Chondrocyte (in vitro differentiated cells): Measurements from ENCODE around the gene EDC4. TPM values are rescaled to one million over a fixed set of nuclear protein-coding genes. Genes with fewer than 3 reads are reported as not detected.

ENCODE experiments used
- DNase-seq: peaks from one replicate; pipeline ENCODE4 v3.0.0; 2021; ENCODE audit warnings: mixed read lengths, low spot score
- H3K27ac Mint-ChIP-seq: one replicate; pipeline ENCODE4 v1.8.0; 2021; ENCODE audit warnings: mild to moderate bottlenecking, moderate library complexity, mixed read lengths; ENCODE audit not compliant: unreplicated experiment
- H3K27me3 Mint-ChIP-seq: 2 replicates; pipeline ENCODE4 v1.8.0; 2021; ENCODE audit warnings: low read depth, mixed read lengths
- H3K36me3 Mint-ChIP-seq: 2 replicates; pipeline ENCODE4 v1.8.0; 2021; ENCODE audit warnings: low read depth, mixed read lengths
- H3K4me1 Mint-ChIP-seq: 2 replicates; pipeline ENCODE4 v1.8.0; 2021; ENCODE audit warnings: low read depth, mild to moderate bottlenecking, mixed read lengths
- H3K4me3 Mint-ChIP-seq: one replicate; pipeline ENCODE4 v1.8.0; 2021; ENCODE audit warnings: mild to moderate bottlenecking, moderate library complexity, mixed read lengths; ENCODE audit not compliant: unreplicated experiment
- H3K9me3 Mint-ChIP-seq: 2 replicates; pipeline ENCODE4 v1.8.0; 2021; ENCODE audit warnings: low read depth, mixed read lengths
- total RNA-seq: library from RNA; stranded (reverse); gene quantifications from 3 replicates; pipeline ENCODE4 v1.2.1, GENCODE V29; 2021
- TF ChIP-seq, protein P1 (sequence below): fragments of 200-600 bp; sonication (generic); IDR thresholded peaks from 2 replicates; pipeline ENCODE4 v1.5.0; 2021; ENCODE audit warnings: antibody characterized with exemption, mild to moderate bottlenecking, moderate library complexity

The EDC4 gene
- total RNA-seq, 1 donor from 2014 or later, result 67.9 TPM

DNA sequence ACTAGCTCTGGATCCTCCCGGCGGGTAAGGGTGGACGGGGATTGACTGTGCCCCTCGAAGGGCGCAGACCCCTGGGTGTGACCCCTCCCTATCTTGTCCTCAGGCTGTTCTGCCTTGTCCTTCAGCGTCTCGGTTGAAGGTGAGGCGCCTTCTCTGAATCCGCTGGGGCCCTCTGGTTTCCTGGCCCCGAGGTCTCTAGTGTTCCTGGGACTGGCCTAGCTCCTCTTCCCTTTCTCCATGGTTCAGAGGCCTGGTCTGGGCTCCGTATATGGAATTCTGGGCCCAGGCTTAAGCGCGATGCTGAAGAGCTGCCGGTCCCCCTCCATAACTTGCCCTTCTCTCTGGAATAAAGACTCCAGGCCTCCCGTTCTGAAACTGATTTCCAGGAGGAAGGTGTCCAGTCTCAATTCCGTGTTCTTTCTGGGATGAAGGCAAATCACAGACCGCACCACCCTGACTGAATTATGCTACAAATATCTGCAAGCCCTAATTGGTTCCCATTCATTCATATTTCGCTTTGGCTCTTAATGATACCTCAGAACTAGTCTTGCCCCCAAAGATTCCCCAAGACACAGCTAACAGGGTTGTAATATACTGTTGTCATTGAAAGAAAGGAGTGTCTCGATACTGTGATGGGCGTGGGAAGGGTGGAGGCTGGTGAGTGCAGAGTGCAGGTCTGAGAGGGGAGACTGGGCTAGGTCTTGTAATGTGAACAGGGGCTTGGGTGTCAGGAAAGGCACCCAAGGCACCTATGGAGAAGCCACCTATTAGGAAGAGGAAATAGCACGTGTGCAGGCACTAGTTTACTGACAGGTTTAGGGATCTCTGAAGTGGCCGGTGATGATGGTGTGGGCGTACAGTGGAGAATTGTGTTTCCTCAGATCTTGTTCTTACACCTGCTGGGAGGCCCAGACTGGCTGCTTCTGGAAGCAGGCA lies 851 bp downstream of the EDC4 start:
- TF ChIP-seq, protein P1, sequence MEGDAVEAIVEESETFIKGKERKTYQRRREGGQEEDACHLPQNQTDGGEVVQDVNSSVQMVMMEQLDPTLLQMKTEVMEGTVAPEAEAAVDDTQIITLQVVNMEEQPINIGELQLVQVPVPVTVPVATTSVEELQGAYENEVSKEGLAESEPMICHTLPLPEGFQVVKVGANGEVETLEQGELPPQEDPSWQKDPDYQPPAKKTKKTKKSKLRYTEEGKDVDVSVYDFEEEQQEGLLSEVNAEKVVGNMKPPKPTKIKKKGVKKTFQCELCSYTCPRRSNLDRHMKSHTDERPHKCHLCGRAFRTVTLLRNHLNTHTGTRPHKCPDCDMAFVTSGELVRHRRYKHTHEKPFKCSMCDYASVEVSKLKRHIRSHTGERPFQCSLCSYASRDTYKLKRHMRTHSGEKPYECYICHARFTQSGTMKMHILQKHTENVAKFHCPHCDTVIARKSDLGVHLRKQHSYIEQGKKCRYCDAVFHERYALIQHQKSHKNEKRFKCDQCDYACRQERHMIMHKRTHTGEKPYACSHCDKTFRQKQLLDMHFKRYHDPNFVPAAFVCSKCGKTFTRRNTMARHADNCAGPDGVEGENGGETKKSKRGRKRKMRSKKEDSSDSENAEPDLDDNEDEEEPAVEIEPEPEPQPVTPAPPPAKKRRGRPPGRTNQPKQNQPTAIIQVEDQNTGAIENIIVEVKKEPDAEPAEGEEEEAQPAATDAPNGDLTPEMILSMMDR, result no peak
- Mint-ChIP-seq H3K4me3 (peak overlapping the region; percentile 87), H3K9me3 (no peaks in the 10 kb centered on the region), H3K27me3 (no peaks in the 10 kb centered on the region), H3K27ac (peak overlapping the region; percentile 94), H3K4me1 (peaks cover 27% of the 10 kb centered on the region), H3K36me3 (peaks cover 23% of the 10 kb centered on the region)
- DNase-seq, result no peak

DNA sequence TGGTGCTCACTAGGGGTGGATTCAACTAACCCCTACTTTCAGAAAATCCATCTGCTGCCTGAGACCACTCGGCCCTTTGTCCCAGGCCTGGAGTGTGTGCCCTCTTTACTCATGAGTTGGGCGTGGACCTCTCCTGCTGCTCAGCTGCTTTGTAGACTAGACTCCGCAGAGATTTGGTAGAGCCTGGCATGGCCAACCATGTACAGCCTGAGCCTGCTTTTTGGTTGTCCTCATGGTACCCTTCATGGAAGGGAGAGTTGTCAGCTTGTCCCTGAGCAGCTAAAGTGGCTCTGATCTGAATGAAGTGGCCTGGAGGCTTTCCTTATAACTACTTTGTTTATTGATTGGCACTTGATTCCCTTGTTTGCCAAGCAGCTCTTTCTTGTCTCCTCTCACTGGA lies 1.5 kb downstream of the EDC4 start:
- Mint-ChIP-seq H3K27me3 (no peaks in the 10 kb centered on the region), H3K4me1 (peaks cover 27% of the 10 kb centered on the region), H3K36me3 (peaks cover 28% of the 10 kb centered on the region), H3K9me3 (no peaks in the 10 kb centered on the region), H3K27ac (peak overlapping the region; percentile 94), H3K4me3 (peak overlapping the region; percentile 87)
- DNase-seq, result no peak
- TF ChIP-seq, protein P1, result no peak

DNA sequence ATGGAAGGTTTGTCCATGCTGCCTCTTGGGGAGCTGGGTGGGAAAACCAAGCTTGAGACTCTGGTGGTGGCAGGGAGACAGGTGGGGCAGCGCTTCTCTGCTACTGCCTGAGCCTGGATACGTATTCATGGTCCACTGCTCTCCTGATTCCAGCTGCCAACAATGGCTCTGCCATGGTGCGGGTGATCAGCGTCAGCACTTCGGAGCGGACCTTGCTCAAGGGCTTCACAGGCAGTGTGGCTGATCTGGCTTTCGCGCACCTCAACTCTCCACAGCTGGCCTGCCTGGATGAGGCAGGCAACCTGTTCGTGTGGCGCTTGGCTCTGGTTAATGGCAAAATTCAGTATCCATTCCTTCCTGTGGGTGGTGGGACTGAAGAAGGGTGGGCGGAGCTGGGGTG lies 4.2 kb downstream of the EDC4 start:
- Mint-ChIP-seq H3K4me3 (no peak overlapping the region), H3K9me3 (no peaks in the 10 kb centered on the region), H3K27me3 (no peaks in the 10 kb centered on the region), H3K4me1 (peaks cover 27% of the 10 kb centered on the region), H3K27ac (no peak overlapping the region), H3K36me3 (peaks cover 25% of the 10 kb centered on the region)
- TF ChIP-seq, protein P1, result no peak
- DNase-seq, result no peak

DNA sequence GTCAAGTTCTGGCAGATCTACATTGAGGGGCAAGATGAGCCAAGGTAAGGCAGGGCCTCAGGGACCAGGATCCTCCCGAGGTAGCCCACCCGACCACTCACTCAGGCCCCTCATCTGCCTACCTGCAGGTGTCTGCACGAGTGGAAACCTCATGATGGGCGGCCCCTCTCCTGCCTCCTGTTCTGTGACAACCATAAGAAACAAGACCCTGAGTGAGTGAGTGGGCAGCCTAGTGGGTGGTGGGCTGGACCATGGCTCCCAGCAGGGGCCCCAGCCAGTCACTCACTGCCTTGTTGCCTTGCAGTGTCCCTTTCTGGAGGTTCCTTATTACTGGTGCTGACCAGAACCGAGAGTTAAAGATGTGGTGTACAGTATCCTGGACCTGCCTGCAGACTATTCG lies 5.4 kb downstream of the EDC4 start:
- no peak overlapping the region for H3K27ac Mint-ChIP-seq
- no peaks in the 10 kb centered on the region for H3K9me3 Mint-ChIP-seq
- no peak overlapping the region for H3K4me3 Mint-ChIP-seq
- H3K4me1 Mint-ChIP-seq, result peaks cover 21% of the 10 kb centered on the region
- DNase-seq, result no peak
- H3K27me3 Mint-ChIP-seq, result no peaks in the 10 kb centered on the region
- TF ChIP-seq, protein P1, result no peak
- peaks cover 27% of the 10 kb centered on the region for H3K36me3 Mint-ChIP-seq

DNA sequence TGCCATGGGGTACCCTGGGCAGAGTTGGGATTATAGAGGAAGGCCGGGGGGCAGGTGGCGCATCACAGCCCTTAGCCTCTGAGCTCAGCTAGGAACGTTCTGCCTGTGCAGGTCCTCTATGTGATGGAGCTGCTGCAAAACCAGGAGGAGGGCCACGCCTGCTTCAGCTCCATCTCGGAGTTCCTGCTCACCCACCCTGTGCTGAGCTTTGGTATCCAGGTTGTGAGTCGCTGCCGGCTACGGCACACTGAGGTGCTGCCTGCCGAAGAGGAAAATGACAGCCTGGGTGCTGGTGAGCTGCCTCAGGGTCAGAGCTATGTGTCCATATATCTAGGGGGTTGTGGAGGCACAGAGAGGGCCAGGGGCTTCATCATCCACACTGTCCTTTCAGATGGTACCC lies 6.0 kb downstream of the EDC4 start:
- DNase-seq, result no peak
- H3K4me1 Mint-ChIP-seq, result peaks cover 18% of the 10 kb centered on the region
- no peaks in the 10 kb centered on the region for H3K9me3 Mint-ChIP-seq
- H3K4me3 Mint-ChIP-seq, result no peak overlapping the region
- no peaks in the 10 kb centered on the region for H3K27me3 Mint-ChIP-seq
- TF ChIP-seq, protein P1, result no peak
- no peak overlapping the region for H3K27ac Mint-ChIP-seq
- H3K36me3 Mint-ChIP-seq, result peaks cover 33% of the 10 kb centered on the region
